Thyroid gland (tissue), 4 donors: Measurements from ENCODE around the gene TGM3. TPM values are rescaled to one million over a fixed set of nuclear protein-coding genes. Genes with fewer than 3 reads are reported as not detected.

Experiments used
- DNase-seq, 2 donors: peaks; one replicate each; pipeline ENCODE4 v3.0.0-alpha.2; 2019
- H3K27ac ChIP-seq, 3 donors: fragments of 200-600 bp; sonication (generic); 1 replicate in 2 of 3; 2 replicates in 1 of 3; pipeline ENCODE4 v1.5.1; 2016 to 2019; ENCODE audit warnings: mild to moderate bottlenecking in 1 of 3, moderate library complexity in 1 of 3
- H3K27me3 ChIP-seq: fragments of 200-600 bp; sonication (generic); one replicate; pipeline ENCODE4 v1.5.1; 2019
- H3K36me3 ChIP-seq, 2 donors: fragments of 200-600 bp; sonication (generic); one replicate each; pipeline ENCODE4 v1.5.1; 2016 to 2019
- H3K4me1 ChIP-seq, 2 donors: fragments of 200-600 bp; sonication (generic); one replicate each; pipeline ENCODE4 v1.5.1; 2017 to 2019
- H3K4me3 ChIP-seq, 3 donors: fragments of 200-600 bp; sonication (generic); replicated peaks in 1 of 3; 1 replicate in 2 of 3; 2 replicates in 1 of 3; pipeline ENCODE4 v1.5.1; 2016; ENCODE audit warnings: mild to moderate bottlenecking in 1 of 3
- H3K9me3 ChIP-seq: fragments of 200-600 bp; sonication (generic); one replicate; pipeline ENCODE4 v1.5.1; 2017
- CTCF ChIP-seq, 6 experiments: fragments of 200-600 bp in 3 of 6; fragments of 450-650 bp in 3 of 6; sonication (generic) in 3 of 6; IDR thresholded peaks; one replicate each; pipeline ENCODE4 v1.5.1; 2016 to 2019; ENCODE audit warnings: antibody characterized with exemption in 6 of 6, mild to moderate bottlenecking in 2 of 6, inconsistent platforms in 1 of 6, moderate library complexity in 1 of 6
- POLR2A ChIP-seq, 2 donors: fragments of 450-650 bp; IDR thresholded peaks; one replicate each; pipeline ENCODE4 v1.6.1; 2017; ENCODE audit warnings: antibody characterized with exemption in 2 of 2, mild to moderate bottlenecking in 2 of 2, moderate library complexity in 1 of 2
- WGBS, 2 donors: methylation state at CpG; one replicate each; pipeline ENCODE4 v1.1.5; 2017; 5-methylcytosine and 5-hydroxymethylcytosine counted together
- intact Hi-C: fragments of 100-400 bp; cut with DNase I; formaldehyde crosslinking; loops from one replicate; pipeline ENCODE4 v1.15.1; 2023
- total RNA-seq, 4 donors: library from RNA; depleted of rRNA; stranded (reverse); fragments of >200 nt; gene quantifications; one replicate each; pipeline ENCODE4 v1.2.3, GENCODE V29; 2016

The TGM3 gene
- total RNA-seq, 4 donors from 2014 or later = not detected

- H3K4me1 ChIP-seq = no peaks in the 10 kb centered on the region
- H3K9me3 ChIP-seq = no peaks in the 10 kb centered on the region
- no peak overlapping the region for H3K4me3 ChIP-seq
- 80 to 90% methylated on average over 5 of the region's 5 CpGs for WGBS, 2 donors
- no peak for TF ChIP-seq POLR2A (IDR thresholded peaks at IDR 0.05)
- no peak for TF ChIP-seq CTCF (IDR thresholded peaks at IDR 0.05)
- H3K27ac ChIP-seq = no peak overlapping the region
- no peaks in the 10 kb centered on the region for H3K27me3 ChIP-seq
- no peak for DNase-seq
- intact Hi-C loops = no loop called here
- no peaks in the 10 kb centered on the region for H3K36me3 ChIP-seq
Measured at GRCh38 chr20:2348336-2348735, 52.5 kb downstream of the TGM3 start.

GRCh38 chr20:2349801-2350200 is 54.0 kb downstream of the TGM3 start:
- 57 to 58% methylated on average over 4 of the region's 4 CpGs for WGBS, 2 donors
- intact Hi-C loops = no loop called here
- H3K27ac ChIP-seq = no peak overlapping the region

GRCh38 chr20:2350606-2351005 is 54.8 kb downstream of the TGM3 start:
- 71 to 81% methylated on average over 5 of the region's 5 CpGs for whole genome bisulfite sequencing, 2 donors
- Histone ChIP-seq H3K4me3 (no peak overlapping the region), H3K27me3 (no peaks in the 10 kb centered on the region), H3K36me3 (no peaks in the 10 kb centered on the region), H3K4me1 (no peaks in the 10 kb centered on the region), H3K9me3 (no peaks in the 10 kb centered on the region), H3K27ac (no peak overlapping the region)
- intact Hi-C loops = no loop called here
- TF ChIP-seq POLR2A (IDR thresholded peaks at IDR 0.05) = no peak
- DNase-seq = no peak

More at GRCh38 chr20:2349801-2350200, 54.0 kb downstream of the TGM3 start:
- H3K36me3 ChIP-seq = no peaks in the 10 kb centered on the region
- DNase-seq = no peak
- H3K9me3 ChIP-seq = no peaks in the 10 kb centered on the region
- TF ChIP-seq POLR2A (IDR thresholded peaks at IDR 0.05) = no peak
- no peak for TF ChIP-seq CTCF (IDR thresholded peaks at IDR 0.05)
- no peaks in the 10 kb centered on the region for H3K4me1 ChIP-seq
- no peaks in the 10 kb centered on the region for H3K27me3 ChIP-seq
- H3K4me3 ChIP-seq = no peak overlapping the region

- H3K27ac ChIP-seq = no peak overlapping the region
- no peak overlapping the region for H3K4me3 ChIP-seq
- H3K9me3 ChIP-seq = no peaks in the 10 kb centered on the region
- 59 to 66% methylated on average over 3 of the region's 3 CpGs for WGBS, 2 donors
- intact Hi-C loops = no loop called here
- TF ChIP-seq CTCF (IDR thresholded peaks at IDR 0.05) = no peak
- TF ChIP-seq POLR2A (IDR thresholded peaks at IDR 0.05) = no peak
- no peaks in the 10 kb centered on the region for H3K36me3 ChIP-seq
- no peak for DNase-seq
- no peaks in the 10 kb centered on the region for H3K4me1 ChIP-seq
- H3K27me3 ChIP-seq = no peaks in the 10 kb centered on the region
Measured at GRCh38 chr20:2353231-2353630, 57.4 kb downstream of the TGM3 start.

- Histone ChIP-seq H3K4me1 (no peaks in the 10 kb centered on the region), H3K9me3 (no peaks in the 10 kb centered on the region), H3K4me3 (no peak overlapping the region), H3K27ac (no peak overlapping the region), H3K27me3 (no peaks in the 10 kb centered on the region), H3K36me3 (no peaks in the 10 kb centered on the region)
- intact Hi-C loops = no loop called here
- 43 to 71% methylated on average over 2 of the region's 2 CpGs for WGBS, 2 donors
- DNase-seq = no peak
- TF ChIP-seq POLR2A (IDR thresholded peaks at IDR 0.05) = no peak
- TF ChIP-seq CTCF (IDR thresholded peaks at IDR 0.05) = no peak
Measured at GRCh38 chr20:2357114-2357513, 61.3 kb downstream of the TGM3 start.

GRCh38 chr20:2358006-2358405 is 62.2 kb downstream of the TGM3 start:
- TF ChIP-seq POLR2A (IDR thresholded peaks at IDR 0.05) (no peak), CTCF (IDR thresholded peaks at IDR 0.05) (no peak)
- no peaks in the 10 kb centered on the region for H3K36me3 ChIP-seq
- H3K4me1 ChIP-seq = no peaks in the 10 kb centered on the region
- no peak overlapping the region for H3K27ac ChIP-seq
- 67 to 72% methylated on average over 3 of the region's 3 CpGs for WGBS, 2 donors
- H3K9me3 ChIP-seq = no peaks in the 10 kb centered on the region
- no peak overlapping the region for H3K4me3 ChIP-seq
- no peak for DNase-seq
- intact Hi-C loops = no loop called here
- no peaks in the 10 kb centered on the region for H3K27me3 ChIP-seq
